ENCODE measurements around the gene CCDC74B.
"Not testable (repeated sequence)": the region's sequence is repeated elsewhere in the genome, so short reads cannot be mapped to it uniquely, and the experiment has no call there.

Gene CCDC74B

DNA sequence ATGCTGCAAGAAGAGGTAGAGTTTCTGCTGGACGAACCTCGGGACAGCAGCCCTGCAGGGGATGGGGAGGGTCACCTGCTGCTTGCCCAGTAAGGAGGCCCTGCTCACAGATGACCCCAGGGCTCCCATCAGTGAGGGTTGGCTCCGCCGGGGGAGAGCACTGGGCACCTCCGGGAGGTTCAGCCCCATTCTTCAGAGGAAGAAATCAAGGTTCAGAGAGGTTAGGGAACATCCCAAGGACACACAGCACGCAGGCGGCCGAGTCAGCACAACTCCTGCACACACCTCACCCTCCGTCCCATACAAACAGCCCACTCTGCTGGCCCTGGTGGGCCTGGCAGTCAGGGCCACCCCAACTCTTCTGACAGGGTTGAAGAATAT, 11.7 kb upstream of the CCDC74B start:
- Histone ChIP-seq H3K36me3 (no peaks in the 10 kb centered on the region; the same call in 1 of the 2 replicates), H3K27me3 (ENCODE audit: insufficient read depth, low read depth, severe bottlenecking) (no peaks in the 10 kb centered on the region), H3K9me3 (ENCODE audit: severe bottlenecking) (no peaks in the 10 kb centered on the region), H3K27ac (no peak overlapping the region), H3K4me3 (ENCODE audit: low read depth, low read length) (no peak overlapping the region)
- DNase-seq: no peak
- TF ChIP-seq, protein P1, sequence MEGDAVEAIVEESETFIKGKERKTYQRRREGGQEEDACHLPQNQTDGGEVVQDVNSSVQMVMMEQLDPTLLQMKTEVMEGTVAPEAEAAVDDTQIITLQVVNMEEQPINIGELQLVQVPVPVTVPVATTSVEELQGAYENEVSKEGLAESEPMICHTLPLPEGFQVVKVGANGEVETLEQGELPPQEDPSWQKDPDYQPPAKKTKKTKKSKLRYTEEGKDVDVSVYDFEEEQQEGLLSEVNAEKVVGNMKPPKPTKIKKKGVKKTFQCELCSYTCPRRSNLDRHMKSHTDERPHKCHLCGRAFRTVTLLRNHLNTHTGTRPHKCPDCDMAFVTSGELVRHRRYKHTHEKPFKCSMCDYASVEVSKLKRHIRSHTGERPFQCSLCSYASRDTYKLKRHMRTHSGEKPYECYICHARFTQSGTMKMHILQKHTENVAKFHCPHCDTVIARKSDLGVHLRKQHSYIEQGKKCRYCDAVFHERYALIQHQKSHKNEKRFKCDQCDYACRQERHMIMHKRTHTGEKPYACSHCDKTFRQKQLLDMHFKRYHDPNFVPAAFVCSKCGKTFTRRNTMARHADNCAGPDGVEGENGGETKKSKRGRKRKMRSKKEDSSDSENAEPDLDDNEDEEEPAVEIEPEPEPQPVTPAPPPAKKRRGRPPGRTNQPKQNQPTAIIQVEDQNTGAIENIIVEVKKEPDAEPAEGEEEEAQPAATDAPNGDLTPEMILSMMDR (IDR thresholded peaks at IDR 0.05; ENCODE audit: low read depth, low read length): no peak

DNA sequence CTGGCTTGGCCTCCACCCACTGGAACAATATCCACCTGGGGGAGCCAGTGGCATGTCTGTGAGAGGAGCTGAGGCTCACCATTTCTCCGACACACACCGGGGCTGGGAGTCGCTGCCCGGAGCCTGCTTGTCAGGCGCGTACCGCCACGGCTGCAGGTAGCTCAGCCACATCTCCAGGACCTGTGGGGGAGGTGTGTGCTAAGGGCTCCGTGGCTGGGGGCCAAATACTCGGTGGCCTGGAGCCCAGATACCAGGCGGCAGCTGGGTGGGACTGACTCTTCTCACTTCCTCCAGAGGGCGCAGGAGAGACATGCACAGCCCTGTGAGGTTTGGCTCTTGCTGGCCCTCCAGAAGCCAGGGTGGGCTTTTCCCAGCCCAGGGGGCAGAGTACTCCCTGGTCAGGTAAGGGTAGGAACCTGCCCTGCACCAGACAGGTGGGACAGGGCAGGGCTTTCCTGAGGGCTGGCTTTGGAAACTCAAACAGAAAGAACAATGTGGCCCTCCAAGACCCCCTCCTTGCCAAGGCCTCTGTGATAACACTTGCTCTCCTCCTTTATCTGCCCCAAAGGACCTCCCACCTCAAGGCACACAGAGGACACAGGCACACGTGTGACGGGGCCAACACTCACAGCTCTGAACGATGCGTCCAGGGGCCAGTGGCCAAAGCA, 11.2 kb upstream of the CCDC74B start:
- H3K27me3 ChIP-seq (ENCODE audit: insufficient read depth, low read depth, severe bottlenecking); H3K9me3 ChIP-seq (ENCODE audit: severe bottlenecking); H3K4me3 ChIP-seq (ENCODE audit: low read depth, low read length); H3K27ac ChIP-seq; H3K36me3 ChIP-seq: not testable (repeated sequence)
- peak; percentile 51 for DNase-seq
- TF ChIP-seq, protein P1 (IDR thresholded peaks at IDR 0.05; ENCODE audit: low read depth, low read length): peak; percentile 74

DNA sequence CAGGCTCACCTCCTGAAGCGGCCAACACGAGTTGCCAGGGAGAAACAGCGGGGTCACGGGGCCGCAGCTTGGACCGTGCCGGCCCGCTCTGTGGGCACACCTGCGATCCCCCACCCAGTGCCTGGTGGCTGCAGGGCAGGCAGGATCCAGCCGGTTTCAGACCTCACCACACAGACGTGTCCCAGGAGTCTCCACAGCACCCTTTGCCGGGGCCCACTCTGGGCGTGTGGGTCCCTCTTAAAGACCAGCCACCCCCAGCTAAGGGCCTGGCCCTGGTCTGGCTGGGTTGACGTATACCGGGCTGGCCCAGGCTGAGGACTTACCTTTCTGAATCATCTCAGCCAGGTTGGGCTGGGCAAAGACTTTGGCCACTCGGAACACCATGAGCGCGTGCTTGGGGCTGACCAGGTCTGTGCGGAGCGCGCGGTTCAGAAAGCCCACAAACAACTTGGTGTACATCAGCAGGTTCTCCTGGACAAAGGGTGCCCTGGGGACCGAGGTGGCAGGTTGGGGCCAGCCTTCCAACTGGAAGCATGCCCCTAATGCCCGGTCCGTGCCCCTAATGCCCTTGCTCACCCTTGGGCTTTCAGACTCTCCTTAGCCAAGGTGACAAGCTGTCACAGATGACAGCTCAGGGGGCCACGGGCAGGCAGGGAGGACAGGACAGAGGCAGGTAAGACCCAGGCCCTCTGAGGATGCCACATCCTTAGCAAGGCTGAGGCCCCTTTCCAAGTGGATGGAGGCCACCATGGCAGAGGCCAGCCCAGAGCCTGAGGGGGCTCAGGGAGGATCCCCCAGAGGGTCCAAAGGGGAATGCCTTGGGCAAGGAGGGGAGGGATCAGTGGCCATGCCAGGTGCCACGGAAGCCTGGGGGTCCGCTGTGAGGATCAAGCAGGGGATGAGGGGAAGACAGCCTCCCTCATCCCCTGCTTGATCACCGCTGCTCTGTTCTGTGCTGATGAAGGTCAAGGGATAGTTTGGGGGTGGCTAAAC, 10.2 kb upstream of the CCDC74B start:
- Histone ChIP-seq H3K27ac (no peak overlapping the region), H3K9me3 (ENCODE audit: severe bottlenecking) (no peaks in the 10 kb centered on the region), H3K4me3 (ENCODE audit: low read depth, low read length) (no peak overlapping the region), H3K36me3 (no peaks in the 10 kb centered on the region; the same call in 1 of the 2 replicates), H3K27me3 (ENCODE audit: insufficient read depth, low read depth, severe bottlenecking) (no peaks in the 10 kb centered on the region)
- TF ChIP-seq, protein P1 (IDR thresholded peaks at IDR 0.05; ENCODE audit: low read depth, low read length): no peak
- DNase-seq: no peak

DNA sequence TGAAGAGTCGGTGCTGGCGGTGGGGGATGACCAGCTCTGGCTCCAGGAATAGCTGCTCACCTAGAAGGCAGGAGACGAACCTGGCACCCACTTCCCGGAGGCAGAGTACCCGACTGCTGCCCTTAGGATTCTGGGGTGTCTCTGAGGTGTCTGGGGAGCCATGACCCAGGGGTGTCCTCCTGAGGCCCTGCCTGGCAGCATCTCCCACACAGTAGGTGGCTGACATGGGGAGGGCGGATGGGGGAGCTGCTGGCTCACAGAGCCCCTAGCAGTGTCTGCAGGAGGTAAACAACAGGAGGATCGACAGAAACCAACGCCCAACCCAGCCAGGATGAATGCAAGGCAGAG, 9.5 kb upstream of the CCDC74B start:
- H3K27ac ChIP-seq; H3K27me3 ChIP-seq (ENCODE audit: insufficient read depth, low read depth, severe bottlenecking); DNase-seq; H3K4me3 ChIP-seq (ENCODE audit: low read depth, low read length); H3K36me3 ChIP-seq; H3K9me3 ChIP-seq (ENCODE audit: severe bottlenecking): not testable (repeated sequence)

DNA sequence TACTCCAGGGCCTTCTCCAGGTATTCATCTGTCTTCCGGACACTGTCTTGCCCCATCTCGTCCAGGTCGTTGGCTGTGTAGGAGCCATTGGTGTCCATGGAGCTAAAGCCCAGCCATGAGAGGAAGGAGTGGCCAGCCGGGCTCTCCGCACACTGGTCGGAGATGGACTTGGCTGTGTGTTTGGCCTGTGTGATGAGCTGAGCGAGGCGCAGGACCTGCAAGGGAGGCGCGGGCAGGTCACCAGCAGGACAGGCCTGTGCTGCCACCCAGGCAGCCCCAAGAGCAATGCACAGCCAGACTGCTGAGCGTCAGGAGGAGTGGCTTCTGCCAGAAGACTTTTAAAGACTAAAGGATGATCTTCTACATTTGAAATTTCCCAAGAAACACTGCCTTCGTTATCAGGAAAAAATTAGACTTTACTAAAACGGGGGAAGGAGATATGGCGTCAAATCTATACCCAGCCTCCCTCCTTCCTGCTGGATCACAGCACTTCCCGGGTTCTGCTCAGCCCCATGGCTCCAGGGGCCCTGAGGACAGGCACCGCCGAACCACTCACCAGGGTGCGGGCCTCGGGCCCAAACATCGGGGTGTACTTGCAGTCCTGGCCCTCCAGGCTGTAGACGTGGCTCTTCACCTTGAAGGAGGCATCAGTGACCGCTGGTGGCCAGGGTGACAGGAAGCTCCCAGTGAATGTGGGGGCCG, 9.0 kb upstream of the CCDC74B start:
- H3K27ac ChIP-seq; H3K27me3 ChIP-seq (ENCODE audit: insufficient read depth, low read depth, severe bottlenecking); DNase-seq; H3K36me3 ChIP-seq; H3K4me3 ChIP-seq (ENCODE audit: low read depth, low read length); H3K9me3 ChIP-seq (ENCODE audit: severe bottlenecking): not testable (repeated sequence)

DNA sequence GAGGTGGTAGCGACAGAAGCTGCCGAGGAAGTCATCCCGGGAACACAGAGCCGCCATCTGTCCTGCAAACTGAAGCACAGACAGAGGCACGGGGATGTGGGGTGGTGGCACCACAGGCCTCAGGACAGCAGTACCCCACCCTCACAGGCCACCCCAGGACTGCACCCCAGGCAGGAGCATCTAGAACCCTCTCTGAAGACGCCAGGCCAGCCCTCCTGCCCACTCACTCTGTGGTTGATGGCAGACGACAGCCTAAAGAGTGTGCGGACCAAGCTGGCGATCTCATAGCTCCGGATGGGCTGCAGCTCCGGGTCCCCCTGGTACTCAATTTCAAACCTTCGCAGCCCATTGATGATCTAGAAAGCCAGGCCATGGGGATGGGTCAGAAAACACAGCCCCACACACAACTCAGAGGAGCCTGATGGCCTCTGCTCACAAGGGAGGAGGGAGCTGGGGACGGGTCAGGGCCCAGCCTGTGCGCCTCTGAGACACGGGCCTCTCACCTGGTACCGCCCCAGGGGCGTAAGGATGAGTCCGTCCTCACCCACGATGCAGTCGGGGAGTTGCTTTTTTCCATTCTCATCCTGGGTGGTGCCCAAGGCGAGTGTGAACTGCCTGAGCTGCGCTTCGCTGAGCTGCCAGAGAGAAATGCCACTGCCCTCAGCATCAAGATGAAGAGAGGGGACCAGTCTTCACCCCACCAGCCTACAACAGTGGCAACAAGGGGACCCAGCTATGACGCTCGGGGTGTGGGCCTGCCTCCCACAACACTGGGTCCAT, 8.1 kb upstream of the CCDC74B start:
- DNase-seq: no peak
- H3K27ac ChIP-seq: no peak overlapping the region
- no peak overlapping the region for H3K4me3 ChIP-seq (ENCODE audit: low read depth, low read length)
- no peaks in the 10 kb centered on the region for H3K9me3 ChIP-seq (ENCODE audit: severe bottlenecking)
- TF ChIP-seq, protein P1 (IDR thresholded peaks at IDR 0.05; ENCODE audit: low read depth, low read length): no peak
- no peaks in the 10 kb centered on the region; the same call in 1 of the 2 replicates for H3K36me3 ChIP-seq
- no peaks in the 10 kb centered on the region for H3K27me3 ChIP-seq (ENCODE audit: insufficient read depth, low read depth, severe bottlenecking)

DNA sequence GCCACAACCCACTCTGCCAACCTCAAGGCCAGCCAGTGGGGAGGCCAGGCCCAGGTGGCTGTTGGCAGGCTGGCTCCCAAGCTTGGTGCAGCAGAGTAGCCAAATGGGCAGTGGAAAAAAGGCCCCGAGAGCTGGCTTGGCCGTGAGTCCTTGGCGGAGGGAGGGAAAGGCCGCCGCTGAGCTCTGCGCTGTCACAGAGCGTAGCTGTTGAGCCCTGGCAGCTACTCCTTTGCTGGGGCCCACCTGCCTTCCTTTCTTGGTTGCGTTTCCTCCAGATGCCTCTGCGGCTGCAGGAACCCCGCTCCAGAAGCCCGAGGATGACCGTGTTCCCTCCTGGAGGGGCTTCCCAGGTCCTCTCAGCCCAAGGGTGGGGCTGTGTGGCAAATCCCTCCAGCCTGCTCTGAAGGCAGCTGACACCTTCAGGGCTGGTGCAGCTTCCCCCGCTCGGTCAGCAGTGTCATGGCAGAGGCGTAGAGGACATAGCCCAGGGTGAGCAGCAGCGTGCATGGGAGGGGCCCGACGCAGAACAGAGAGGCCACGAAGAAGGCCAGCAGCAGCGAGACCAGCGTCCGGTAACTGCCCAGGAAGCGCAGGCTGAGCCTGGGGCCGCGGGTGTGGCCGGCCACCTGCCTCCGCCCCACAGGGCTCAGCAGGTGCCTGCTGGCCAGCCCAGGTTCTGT, 7.4 kb upstream of the CCDC74B start:
- DNase-seq; H3K9me3 ChIP-seq (ENCODE audit: severe bottlenecking); H3K27me3 ChIP-seq (ENCODE audit: insufficient read depth, low read depth, severe bottlenecking); H3K36me3 ChIP-seq; H3K27ac ChIP-seq; H3K4me3 ChIP-seq (ENCODE audit: low read depth, low read length): not testable (repeated sequence)

DNA sequence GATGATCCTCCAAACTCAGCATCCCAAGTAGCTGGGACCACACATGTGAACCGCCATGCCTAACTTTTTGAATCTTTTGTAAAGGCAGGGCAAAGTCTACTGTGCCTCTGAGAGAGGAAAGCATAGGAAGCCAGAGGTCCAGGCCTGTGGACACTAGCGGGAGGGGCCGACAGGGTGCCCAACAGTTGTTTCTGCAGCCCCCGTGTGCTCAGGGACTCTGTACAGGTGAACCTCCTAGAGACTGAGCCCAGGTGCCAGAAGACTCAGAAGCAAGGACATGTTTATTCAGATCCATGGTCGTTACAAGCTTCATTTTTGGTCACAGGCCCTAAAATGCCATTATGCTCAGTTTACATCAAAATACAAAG, 6.2 kb upstream of the CCDC74B start:
- not testable (repeated sequence) for H3K27ac ChIP-seq; DNase-seq; H3K9me3 ChIP-seq (ENCODE audit: severe bottlenecking); H3K4me3 ChIP-seq (ENCODE audit: low read depth, low read length); H3K36me3 ChIP-seq; H3K27me3 ChIP-seq (ENCODE audit: insufficient read depth, low read depth, severe bottlenecking)
